HG03439 (cell line): ENCODE data around the gene PINK1.
A peak's percentile ranks its signal among the peaks of the same experiment; 100 is the strongest.

ENCODE experiments used
- ATAC-seq: cut with Tn5 transposase; IDR thresholded peaks from one replicate; pipeline ENCODE4 v1.9.1; 2021; ENCODE audit warnings: mild to moderate bottlenecking, moderate library complexity; ENCODE audit not compliant: unreplicated experiment

PINK1 gene

GRCh38 chr1:20678599-20678998 is 45.3 kb downstream of the PINK1 start:
- ATAC-seq, result no peak

DNA sequence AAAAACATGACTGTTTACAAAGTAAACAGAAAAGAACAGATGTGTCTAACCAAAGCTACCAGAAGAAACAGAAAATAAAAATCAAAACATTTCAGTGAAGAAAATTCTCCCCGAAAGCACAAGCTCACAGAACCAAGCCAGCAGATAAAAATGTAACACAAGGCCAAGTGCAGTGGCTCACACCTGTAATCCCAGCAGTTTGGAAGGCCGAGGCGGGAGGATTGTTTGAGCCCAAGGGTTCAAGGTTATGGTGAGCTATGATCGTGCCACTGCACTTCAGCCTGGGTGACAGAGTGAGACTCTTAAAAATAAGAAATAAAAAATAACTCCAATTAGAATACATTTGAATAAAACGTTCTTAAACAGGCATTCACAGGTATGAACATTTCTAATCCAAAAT is 47.0 kb downstream of the PINK1 start:
- ATAC-seq, result no peak

- no peak for ATAC-seq
Observed at GRCh38 chr1:20681999-20682398, 48.7 kb downstream of the PINK1 start.

DNA sequence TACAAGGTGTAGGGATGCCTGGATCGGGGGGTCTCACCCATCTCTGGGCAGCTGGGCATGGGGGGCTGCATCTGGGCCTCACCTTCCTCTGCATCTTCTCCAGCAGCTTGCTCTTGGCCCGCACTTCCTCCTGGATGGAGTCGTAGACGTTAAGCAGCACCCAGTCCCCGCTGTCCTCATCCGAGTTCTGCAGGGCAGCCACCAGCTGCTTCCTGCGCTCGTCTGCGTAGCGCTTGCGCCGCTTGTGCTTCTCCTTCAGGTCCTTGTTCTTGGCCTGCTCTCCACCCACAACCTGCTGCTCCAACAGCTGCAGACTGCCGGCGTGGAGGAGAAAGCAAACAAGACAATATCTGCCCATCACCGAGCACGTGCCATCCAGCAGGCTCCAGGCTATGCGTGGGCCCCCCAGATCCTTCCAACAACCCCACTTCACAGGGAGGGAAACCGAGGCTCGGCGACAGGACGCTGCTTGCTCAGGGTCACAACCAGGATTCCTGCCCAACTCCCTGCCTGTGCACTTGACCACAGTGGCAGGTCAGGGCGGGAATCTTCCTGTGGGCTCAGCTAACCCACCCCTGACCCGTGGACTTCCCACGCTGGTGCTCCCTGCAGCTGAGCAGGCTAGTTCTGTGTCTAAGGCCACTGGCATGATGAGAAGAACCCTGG is 49.4 kb downstream of the PINK1 start:
- ATAC-seq, result no peak

- ATAC-seq, result no peak
Observed at GRCh38 chr1:20683614-20684013, 50.4 kb downstream of the PINK1 start.

- no peak for ATAC-seq
Observed at GRCh38 chr1:20684050-20684620, 50.9 kb downstream of the PINK1 start.

- no peak for ATAC-seq
Observed at GRCh38 chr1:20684651-20685050, 51.4 kb downstream of the PINK1 start.

- ATAC-seq, result no peak
Observed at GRCh38 chr1:20685099-20685662, 51.9 kb downstream of the PINK1 start.

DNA sequence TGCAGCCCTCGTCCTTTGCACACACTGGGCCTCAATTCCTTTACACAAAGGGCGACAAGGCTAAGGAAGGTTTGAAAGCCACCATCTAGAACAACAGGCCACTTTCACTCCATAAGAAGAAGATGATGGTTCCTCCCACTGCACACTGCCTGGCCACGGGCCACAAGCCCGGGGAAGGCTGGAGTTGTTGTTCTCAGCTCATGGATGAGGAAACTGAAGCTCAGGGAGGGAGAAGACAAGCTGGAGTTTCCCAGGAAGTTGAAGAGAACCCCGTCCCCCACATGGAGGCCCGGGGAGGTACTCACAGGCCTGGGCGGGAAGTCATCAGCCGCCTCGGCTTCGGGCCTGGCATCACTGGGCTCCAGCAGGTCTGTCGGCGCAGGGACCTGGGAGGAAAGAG is 52.5 kb downstream of the PINK1 start:
- ATAC-seq, result no peak

DNA sequence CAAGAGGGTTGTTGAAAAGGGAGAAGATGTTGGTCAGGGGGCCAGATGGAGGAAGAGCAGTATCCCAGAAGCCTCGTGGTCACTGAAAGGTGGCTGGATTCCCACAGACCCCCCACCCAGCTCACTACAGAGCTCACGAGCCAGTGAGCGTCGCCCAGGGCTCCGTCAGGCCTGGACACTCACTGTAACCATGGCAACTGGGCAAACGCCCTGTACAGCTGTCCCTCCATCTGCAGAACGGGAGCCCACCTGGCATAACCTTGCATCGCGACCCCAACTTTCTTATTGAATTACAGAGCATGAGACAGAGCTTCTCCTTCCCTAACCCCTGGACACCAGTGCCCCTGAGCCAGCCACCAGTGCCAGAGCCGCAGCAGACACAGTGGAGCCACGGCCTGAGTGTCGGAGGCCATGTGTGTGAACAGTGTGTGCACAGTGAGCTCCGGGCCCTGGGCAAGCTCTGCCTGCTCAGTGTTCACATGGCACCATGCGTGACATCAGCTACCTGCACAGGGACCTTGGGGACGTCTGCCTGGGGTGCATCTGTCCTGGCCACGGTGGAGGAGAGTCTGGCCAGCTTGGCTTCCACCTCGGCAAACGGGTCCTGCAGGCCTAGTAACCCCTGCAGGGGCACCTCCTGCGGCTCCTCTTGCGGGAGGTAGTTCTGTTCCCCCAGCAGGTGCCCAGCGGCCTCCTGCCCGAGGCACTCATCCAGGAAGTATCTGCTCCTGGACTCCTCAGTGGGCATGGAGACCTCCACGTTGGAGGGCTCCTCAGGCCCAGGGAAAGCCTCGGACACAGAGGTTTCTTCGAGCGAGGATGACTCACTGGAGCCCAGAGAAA is 53.8 kb downstream of the PINK1 start:
- no peak for ATAC-seq

DNA sequence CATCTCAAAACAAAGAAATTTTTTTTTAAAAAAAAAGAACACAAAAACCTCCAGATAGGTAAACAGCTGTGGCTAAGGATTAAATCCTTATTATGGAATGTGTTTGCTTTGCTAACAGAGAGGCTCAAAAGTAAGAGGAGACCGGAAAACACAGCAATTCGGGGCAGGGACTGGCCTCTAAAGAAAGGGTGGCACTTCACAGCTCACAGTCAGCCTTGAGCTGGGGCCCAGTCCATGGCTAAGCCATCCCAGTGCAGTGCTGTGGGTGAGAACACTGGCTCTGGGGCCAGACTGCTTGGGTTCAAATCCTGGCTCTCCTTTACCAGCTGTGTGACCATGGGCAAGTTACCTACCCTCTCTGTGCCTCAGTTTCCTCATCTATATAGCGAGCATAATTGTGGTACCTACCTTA is 56.4 kb downstream of the PINK1 start:
- ATAC-seq, result no peak

GRCh38 chr1:20691872-20692271 is 58.6 kb downstream of the PINK1 start:
- ATAC-seq, result no peak

- no peak for ATAC-seq
Observed at GRCh38 chr1:20693623-20694022, 60.4 kb downstream of the PINK1 start.

DNA sequence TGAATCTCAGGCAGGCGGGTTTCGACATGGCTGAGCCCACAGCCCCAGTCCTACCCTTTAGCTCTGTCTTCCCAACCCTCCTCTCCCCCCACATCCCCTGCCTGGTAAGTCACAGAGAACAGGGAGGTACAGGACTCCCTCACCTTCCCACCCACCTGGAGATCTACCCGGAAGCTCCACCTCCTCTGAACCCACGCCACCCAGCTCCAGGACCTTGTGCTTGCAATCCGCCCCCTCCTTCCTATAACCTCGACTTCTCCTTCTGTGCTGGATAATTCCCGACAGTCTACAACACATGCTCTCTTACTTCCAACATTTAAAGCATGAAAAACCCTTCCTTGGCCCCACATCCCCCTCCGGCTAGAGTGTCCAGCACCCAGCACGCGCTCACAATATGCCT is 62.3 kb downstream of the PINK1 start:
- no peak for ATAC-seq

- ATAC-seq, result peak; percentile 64
Observed at GRCh38 chr1:20696397-20697333, 63.4 kb downstream of the PINK1 start.

DNA sequence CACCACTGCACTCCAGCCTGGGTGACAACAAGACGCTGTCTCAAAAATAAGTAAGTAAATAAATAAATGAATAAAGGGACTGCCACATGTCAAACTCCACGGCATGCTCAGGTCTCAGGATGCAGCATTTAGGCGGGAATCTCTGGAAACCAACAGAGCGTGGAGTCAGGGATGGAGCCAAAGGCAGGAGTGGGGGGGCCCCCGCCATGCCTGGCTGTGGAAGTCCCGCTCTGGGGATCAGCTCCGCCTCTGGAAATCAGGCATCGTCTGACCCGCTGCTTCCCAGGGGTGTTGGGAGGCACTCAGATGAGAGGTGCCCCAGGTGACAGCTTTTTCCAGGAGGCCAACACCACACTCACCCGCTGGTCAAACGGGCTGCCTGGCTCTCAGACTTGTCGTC is 64.3 kb downstream of the PINK1 start:
- ATAC-seq, result no peak

DNA sequence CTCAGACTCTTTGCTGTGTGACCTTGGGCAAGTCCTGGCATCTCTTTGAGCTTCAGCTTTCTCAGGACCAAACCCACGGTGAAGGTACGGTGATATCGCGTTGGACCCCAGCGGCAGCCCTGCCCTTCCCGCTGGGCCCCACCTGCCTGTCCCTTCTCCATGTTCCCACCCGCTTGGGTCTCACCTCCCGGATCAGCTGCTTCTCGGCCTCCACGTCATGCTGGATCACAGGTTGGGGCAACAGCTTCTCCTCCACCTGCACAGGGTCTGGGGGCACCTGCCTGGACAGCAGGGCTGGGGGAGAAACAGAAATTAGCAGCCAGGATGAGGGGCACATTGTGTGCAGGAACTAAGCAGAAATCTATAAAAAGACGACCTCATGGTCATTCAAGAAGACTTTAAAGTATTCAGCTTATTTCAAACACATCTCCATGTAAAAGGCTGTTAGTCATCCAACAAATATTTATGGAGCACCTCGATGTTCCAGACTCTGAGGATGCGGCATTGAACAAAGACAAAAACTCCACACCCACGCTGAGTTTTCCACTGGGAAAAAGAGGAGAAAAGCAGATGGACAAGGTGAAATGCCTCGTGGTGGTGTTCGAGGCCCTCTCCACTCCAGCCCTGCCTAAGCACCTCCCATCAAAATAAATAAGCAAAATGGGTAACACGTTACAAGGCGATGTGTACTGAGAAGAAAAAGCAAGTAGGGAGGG is 65.1 kb downstream of the PINK1 start:
- ATAC-seq, result no peak

GRCh38 chr1:20699558-20699957 is 66.3 kb downstream of the PINK1 start:
- no peak for ATAC-seq

DNA sequence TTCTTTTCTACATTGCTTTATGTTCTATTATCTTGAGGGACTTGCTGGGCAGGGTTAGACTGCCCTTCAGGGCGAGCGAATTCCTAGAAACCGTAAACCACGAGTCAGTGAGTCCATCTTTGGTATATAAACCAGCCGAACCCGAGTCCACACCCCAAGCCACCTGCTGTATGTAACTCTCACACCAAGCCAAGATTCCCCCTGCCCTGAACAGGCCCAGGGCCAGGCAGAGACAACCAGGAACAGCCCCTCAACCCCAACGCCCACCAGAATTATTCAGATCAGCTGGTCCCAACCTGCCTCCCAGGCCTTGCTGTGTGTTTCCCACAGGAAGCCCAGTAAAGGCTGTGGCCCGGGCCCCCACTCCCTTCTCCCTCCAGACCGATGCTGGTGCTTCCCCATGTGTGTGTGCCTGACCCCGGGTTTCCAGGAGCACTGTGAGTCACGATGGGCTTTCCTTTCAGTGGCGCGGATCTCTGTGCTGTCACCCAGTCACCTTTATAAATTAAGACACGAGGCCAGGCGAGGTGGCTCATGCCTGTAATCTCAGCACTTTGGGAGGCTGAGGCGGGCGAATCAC is 67.5 kb downstream of the PINK1 start:
- ATAC-seq, result no peak
